A673 (cell line): ENCODE results near the gene MMP2. TPM values are rescaled to one million over a fixed set of nuclear protein-coding genes. Genes with fewer than 3 reads are reported as not detected.

Source experiments
- BruUV-seq: library from RNA; stranded (reverse); fragments of 400-500 nt; replicated peaks from 2 replicates; lab custom pipeline; 2021; lab: Mats Ljungman, UMichigan
- CTCF ChIA-PET: fragments of 300-600 bp; sonication (Branson Sonifier 250); formaldehyde crosslinking; loops from one replicate; lab custom pipeline; 2022; ENCODE audit warnings: antibody characterized with exemption; lab: Charles Lee
- POLR2A ChIA-PET: fragments of 300-600 bp; sonication (Branson Sonifier 250); formaldehyde crosslinking; loops from one replicate; lab custom pipeline; 2022; ENCODE audit warnings: antibody characterized with exemption; ENCODE audit not compliant: low non-redundant PET; lab: Charles Lee
- DNase-seq: peaks from one replicate; pipeline ENCODE4 v3.0.0-alpha.2; 2015; ENCODE audit warnings: low spot score
- H3K27ac ChIP-seq: fragments of 200-600 bp; sonication (generic); 2 replicates; pipeline ENCODE4 v1.5.1; 2016; ENCODE audit warnings: mixed run types, low read depth, mild to moderate bottlenecking, mixed read lengths, antibody characterized with exemption, low read length; ENCODE audit not compliant: poor library complexity, severe bottlenecking
- H3K27me3 ChIP-seq: fragments of 200-600 bp; sonication (generic); replicated peaks from 2 replicates; pipeline ENCODE4 v1.6.1; 2017; ENCODE audit warnings: mixed run types, low read depth, mild to moderate bottlenecking, mixed read lengths, antibody characterized with exemption, low read length; ENCODE audit not compliant: insufficient read depth, poor library complexity
- H3K36me3 ChIP-seq: fragments of 200-600 bp; sonication (generic); 2 replicates; pipeline ENCODE4 v1.6.1; 2016; ENCODE audit warnings: mixed run types, mild to moderate bottlenecking, mixed read lengths, antibody characterized with exemption, low read length; ENCODE audit not compliant: insufficient read depth, poor library complexity, severe bottlenecking
- H3K4me1 ChIP-seq: fragments of 200-600 bp; sonication (generic); 2 replicates; pipeline ENCODE4 v1.6.1; 2017; ENCODE audit warnings: mixed run types, mild to moderate bottlenecking, mixed read lengths, antibody characterized with exemption, low read length; ENCODE audit not compliant: insufficient read depth, poor library complexity, severe bottlenecking
- H3K4me3 ChIP-seq: fragments of 200-600 bp; sonication (generic); 2 replicates; pipeline ENCODE4 v1.5.1; 2016; ENCODE audit warnings: low read depth, mixed run types, mild to moderate bottlenecking, mixed read lengths, low read length; ENCODE audit not compliant: poor library complexity, severe bottlenecking
- H3K9me3 ChIP-seq: fragments of 200-600 bp; sonication (generic); 2 replicates; pipeline ENCODE4 v1.6.1; 2016; ENCODE audit warnings: mixed run types, low read depth, mild to moderate bottlenecking, mixed read lengths, antibody characterized with exemption, low read length; ENCODE audit not compliant: poor library complexity, severe bottlenecking
- EZH2 ChIP-seq: fragments of 200-600 bp; sonication (generic); IDR thresholded peaks from 2 replicates; pipeline ENCODE4 v1.6.1; 2017; ENCODE audit warnings: borderline replicate concordance, low read depth, mild to moderate bottlenecking, mixed read lengths, antibody characterized with exemption, low read length; ENCODE audit not compliant: poor library complexity, severe bottlenecking
- intact Hi-C: fragments of 100-400 bp; cut with micrococcal nuclease; formaldehyde crosslinking; loops from one replicate; pipeline ENCODE4 v1.10.0; 2022; ENCODE audit not compliant: unreplicated experiment
- total RNA-seq: library from RNA; stranded (reverse); gene quantifications from 2 replicates; pipeline ENCODE4 v1.2.3, GENCODE V29; 2021
- TF ChIP-seq, protein P1 (sequence below): fragments of 300-800, 200-600 bp; sonication (generic); conservative IDR thresholded peaks from 2 replicates; pipeline ENCODE4 v1.5.1; 2017; ENCODE audit warnings: low read depth, mild to moderate bottlenecking, antibody characterized with exemption, low read length, moderate library complexity, mixed read lengths

The MMP2 gene
- total RNA-seq, 1 experiment from 2014 or later, result 36.2 TPM

DNA sequence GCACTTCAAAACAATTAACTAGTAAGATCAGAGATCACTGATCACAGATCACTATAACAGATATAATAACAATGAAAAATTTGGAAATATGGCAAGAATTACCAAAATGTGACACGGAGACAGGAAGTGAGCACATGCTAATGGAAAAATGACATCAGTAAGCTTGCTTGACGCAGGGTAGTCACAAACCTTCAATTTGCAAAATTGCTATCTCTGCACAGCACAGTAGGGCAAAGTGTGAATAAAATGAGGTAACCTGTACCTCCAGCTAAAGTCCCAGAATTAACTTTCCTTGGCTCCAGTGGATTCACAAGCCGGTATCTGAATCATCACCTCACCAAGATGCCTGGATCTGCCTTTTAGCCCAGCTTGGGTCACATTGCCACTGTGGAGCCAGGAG is 4.2 kb upstream of the MMP2 start:
- Histone ChIP-seq H3K4me3 (no peak overlapping the region), H3K4me1 (peaks cover 18% of the 10 kb centered on the region), H3K9me3 (no peaks in the 10 kb centered on the region), H3K36me3 (no peaks in the 10 kb centered on the region), H3K27me3 (peaks cover 5% of the 10 kb centered on the region), H3K27ac (no peak overlapping the region)
- TF ChIP-seq EZH2, result no peak
- TF ChIP-seq, protein P1, sequence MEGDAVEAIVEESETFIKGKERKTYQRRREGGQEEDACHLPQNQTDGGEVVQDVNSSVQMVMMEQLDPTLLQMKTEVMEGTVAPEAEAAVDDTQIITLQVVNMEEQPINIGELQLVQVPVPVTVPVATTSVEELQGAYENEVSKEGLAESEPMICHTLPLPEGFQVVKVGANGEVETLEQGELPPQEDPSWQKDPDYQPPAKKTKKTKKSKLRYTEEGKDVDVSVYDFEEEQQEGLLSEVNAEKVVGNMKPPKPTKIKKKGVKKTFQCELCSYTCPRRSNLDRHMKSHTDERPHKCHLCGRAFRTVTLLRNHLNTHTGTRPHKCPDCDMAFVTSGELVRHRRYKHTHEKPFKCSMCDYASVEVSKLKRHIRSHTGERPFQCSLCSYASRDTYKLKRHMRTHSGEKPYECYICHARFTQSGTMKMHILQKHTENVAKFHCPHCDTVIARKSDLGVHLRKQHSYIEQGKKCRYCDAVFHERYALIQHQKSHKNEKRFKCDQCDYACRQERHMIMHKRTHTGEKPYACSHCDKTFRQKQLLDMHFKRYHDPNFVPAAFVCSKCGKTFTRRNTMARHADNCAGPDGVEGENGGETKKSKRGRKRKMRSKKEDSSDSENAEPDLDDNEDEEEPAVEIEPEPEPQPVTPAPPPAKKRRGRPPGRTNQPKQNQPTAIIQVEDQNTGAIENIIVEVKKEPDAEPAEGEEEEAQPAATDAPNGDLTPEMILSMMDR, result no peak
- intact Hi-C loops, result no loop called here
- no peak for DNase-seq
- ChIA-PET CTCF (no interaction called here), POLR2A (no interaction called here)
- BruUV-seq, result no TSS peak

DNA sequence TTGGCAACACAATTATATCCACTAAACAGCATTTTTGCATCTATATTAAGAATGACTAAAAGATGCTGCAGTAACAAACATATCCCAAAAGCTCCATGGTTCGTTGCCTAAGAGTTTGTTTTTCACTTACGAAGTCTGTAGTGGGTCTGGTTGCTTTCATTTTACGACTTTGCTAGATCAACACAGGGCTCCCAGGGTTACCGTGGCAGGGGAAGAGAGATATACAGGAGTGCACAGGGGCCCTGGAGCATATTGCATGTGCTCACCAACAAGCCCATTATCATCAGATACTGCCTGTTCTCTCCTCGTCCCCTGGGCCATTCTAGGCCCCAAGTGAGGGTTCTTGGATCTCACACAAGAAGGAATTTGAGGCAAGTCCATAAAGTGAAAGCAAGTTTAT is 3.1 kb upstream of the MMP2 start:
- ChIA-PET POLR2A (no interaction called here), CTCF (no interaction called here)
- no peak overlapping the region for H3K4me3 ChIP-seq
- intact Hi-C loops, result no loop called here
- no peak for DNase-seq
- no peaks in the 10 kb centered on the region for H3K36me3 ChIP-seq
- H3K27ac ChIP-seq, result no peak overlapping the region
- H3K9me3 ChIP-seq, result no peaks in the 10 kb centered on the region
- peaks cover 10% of the 10 kb centered on the region for H3K4me1 ChIP-seq
- no peak for TF ChIP-seq EZH2
- TF ChIP-seq, protein P1, result no peak
- BruUV-seq, result no TSS peak
- peaks cover 5% of the 10 kb centered on the region for H3K27me3 ChIP-seq

DNA sequence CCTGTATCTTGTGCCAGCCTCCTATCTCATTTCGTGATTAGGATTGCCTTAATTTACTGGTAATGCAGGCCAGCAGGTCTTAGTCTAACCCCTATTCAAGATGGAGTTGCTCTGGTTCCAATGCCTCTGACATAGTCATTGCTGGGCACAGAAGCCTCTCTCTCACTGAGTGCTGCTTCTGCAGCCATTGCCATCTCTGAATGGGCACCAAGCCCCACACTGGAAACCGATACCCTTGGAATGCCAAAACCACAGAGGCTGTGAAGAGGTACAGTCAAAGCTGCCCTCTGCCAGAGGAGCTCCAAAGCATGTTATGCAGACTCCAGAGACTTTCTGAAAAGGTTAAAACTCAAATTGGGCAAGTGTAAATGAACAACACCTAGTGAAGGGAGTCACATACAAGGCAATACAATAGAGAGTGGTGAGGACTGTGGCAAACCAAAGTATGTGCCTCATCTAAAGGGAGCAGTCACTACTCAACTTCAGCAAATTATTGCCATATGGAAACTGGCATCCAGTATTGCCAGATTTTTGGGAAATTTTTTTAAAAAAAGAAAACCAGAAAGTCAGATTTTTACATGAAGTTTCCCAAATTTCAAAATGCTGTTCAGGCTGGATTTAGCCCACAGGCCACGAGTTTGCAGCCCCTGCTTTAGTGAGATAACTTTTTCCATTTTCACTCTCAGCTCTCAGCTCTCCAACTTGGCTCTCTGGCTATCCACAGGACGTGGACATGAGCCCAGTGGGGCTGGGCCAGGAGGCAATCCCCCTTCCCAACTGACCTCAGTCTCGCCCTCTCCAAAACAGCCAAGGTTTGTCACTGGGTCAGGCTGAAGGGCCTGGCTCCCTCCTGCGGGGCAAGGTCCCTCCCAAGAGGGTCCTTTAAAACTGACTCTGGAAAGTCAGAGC is 2.1 kb upstream of the MMP2 start:
- DNase-seq, result no peak
- intact Hi-C loops, result no loop called here
- Histone ChIP-seq H3K27me3 (peaks cover 5% of the 10 kb centered on the region), H3K4me3 (no peak overlapping the region), H3K4me1 (peaks cover 6% of the 10 kb centered on the region), H3K9me3 (no peaks in the 10 kb centered on the region), H3K27ac (no peak overlapping the region), H3K36me3 (no peaks in the 10 kb centered on the region)
- BruUV-seq, result no TSS peak
- POLR2A ChIA-PET, result no interaction called here
- CTCF ChIA-PET, result no interaction called here
- TF ChIP-seq EZH2, result no peak
- TF ChIP-seq, protein P1, result no peak
